Putamen (tissue), 1 donor: ENCODE results near the gene NUDT3.

Experiments used
- DNase-seq: peaks from one replicate; pipeline ENCODE4 v3.0.0-alpha.2; 2016; ENCODE audit warnings: low spot score

The NUDT3 gene

DNA sequence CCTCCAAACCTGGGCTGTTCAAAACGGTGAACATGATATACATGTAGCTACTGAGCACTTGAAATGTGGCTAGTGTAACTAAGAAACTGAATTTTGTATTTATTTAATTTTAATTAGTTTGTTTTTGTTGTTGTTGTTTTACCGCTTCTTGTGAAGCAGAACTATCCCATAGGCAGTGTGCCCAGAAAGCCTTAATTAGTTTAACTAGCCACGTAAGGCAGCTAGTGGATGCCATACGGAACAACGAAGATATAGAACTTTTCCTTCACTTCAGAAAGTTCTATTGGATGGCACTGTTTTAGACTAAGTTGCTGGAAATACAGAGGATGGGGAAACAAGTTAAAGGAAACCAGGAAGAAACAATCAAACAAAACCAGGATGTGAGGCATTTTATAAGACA is 70.6 kb downstream of the NUDT3 start:
- DNase-seq = no peak

DNA sequence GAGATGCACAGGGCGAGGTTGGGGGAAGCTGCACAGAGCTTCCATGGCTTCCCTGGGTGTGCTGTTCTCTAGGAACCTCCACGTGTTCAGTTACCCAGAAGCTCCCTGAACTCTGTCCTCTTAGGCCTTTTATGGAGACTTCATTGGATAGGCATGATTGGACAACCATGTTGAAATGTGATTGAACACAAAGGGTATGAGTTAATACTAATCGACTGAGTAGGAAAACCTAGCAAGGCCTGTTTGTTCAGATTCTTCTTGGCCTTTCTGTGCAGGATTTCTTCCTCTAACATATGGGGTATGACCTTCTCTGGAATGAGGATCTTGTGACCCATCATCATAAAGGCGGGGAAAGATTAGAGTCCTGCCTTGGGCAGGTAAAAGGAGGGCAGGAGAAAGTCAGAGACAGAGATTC is 73.0 kb downstream of the NUDT3 start:
- DNase-seq = no peak

DNA sequence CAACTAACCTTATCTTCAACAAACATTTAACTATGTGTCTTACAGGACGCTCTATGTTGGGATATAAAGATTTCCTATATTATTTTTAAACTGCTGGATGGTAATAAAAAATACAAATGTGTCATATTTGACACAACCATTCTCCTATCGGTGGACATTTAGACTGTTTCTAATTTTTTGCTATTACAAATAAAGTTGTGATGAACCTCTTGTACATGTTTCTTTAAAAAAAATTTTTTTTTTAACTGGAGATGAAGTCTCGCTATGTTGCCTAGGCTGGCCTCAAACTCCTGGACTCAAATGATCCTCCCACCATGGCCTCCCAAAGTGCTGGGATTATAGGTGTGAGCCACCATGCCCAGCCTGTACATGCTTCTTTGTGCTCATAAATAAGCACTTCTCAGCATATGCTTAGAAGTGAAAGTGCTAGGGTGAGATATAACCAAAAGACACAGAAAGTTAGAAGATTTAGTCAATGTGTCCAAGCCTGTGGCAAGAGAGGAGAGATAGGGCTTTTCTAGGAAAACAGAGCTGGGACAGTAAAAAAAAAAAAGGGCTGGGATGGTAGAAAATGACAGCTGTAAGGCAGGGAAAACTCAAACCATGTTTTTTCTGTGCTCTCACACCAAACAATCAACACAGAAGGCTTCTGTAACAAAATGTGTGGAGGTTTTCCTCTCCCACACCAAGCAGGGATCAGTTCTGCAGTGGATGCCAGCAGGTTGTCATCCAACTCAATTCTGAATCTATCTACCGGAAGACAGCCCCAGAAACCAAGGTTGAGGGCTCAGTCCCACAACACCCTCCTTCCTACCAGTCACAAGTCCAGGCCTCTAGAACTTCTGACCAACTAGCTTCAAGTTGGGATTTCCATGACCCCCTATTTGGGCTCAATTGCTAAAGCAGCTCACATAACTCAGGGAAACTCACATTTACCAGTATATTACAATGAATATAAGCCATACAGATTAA is 73.7 kb downstream of the NUDT3 start:
- no peak for DNase-seq

DNA sequence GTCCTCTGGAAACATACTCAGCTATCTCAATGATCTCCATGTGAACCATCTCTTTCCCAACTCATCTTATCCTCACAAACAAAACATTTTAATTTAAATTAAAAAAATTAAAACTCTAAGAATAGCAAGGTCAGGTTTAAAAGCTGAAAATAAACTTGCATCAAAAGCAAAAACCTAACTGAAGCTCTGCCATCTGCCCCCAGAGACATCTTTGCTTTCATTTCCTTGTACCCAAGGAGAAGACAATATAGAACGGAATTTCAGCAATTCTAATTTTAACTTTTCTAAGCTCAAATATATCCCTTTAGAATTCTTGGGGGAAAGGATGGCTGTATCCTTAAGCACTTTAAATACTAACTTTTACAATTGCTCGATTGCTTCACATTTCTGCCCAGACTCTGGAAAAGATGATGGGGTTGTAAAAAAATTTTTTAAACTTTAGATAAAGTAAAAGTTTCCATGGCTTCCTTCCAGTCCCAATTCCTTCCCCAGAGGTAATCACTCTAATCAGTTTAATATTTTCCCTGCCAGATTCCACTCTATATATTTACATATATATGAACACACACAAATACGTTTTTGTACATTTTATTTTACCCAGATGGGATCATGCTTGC is 74.5 kb downstream of the NUDT3 start:
- no peak for DNase-seq

DNA sequence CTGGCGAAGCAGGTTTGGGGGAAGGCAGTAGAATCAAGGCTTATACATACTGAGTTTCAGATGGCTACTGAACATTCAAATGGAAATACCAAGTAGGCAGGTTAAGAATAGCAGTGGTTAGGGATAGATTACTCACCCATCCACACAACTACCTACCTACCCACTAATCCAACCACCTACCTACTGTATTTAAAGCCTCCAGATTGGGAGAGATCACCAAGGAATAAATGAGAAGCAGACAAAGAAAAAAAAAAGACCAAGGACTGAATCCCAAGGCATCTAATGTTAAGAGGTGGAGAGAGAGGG is 75.3 kb downstream of the NUDT3 start:
- no peak for DNase-seq

DNA sequence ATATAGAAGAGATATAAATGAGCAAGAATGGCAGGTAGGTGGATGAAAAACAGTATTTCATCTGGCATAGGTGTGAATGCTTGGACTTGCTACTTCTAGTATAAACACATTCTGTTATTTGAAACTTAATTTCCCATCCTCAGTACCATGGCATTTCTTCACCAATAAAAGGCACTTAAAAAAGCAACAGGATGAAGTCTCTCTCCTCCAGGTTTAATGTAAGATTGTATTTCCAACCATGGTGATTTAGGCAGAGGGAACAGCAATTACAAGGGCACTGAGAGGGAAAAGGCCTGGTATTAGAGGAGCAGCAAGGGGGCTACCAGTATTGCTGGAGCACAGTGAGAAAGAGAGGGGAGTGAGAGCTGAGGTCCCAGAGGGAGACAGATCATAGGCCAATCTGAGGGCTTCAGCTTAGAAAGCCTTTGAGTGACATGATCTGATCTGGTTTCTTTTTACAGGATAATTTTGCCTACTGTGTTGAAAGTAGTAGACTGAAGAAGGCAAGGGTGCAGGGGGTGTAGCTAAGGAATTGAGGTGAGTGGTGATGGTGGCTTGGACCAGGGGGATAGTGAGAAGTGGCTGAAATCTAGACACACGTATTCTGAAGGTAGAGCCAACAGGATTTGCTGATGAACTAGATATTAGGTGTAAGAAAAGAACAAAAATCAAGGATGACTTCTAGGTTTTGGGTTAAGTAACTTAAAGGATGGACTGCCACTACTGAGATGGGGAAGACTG is 75.9 kb downstream of the NUDT3 start:
- DNase-seq = no peak

DNA sequence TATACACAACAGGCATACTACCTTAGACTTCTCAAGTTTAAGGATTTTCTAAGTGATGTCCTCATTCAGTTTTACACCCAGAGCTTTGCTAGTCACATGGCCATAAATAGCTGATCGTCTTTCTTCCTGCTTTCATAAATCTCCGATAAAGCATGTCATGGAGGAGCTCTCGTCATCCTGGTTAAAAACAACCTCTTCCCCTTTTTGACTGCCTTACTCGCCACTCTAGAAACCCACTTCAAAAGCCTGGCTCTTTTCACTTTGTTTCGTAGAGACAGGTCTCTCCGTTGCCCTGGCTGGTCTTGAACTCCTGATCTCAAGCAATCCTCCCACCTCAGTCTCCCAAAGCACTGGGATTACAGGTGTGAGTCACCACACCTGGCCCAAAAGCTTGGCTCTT is 76.7 kb downstream of the NUDT3 start:
- DNase-seq = no peak

DNA sequence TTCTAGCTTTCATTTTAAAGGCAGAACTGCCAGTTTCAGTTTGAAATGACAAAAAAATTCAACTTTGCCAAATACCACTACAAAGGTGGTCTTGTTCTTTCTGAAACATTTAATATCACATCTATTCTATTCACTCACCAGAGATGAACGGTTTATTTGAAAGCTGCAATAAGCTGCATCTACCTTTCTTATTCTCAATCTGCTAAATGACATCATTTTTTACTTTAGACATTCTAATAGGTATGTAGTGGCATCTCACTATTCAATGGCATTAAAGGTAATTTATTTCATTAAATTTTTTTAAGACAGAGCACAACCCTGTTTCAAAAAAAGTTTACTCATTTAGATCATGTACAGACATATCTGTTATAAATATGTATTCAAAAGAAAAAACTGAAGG is 77.2 kb downstream of the NUDT3 start:
- no peak for DNase-seq

DNA sequence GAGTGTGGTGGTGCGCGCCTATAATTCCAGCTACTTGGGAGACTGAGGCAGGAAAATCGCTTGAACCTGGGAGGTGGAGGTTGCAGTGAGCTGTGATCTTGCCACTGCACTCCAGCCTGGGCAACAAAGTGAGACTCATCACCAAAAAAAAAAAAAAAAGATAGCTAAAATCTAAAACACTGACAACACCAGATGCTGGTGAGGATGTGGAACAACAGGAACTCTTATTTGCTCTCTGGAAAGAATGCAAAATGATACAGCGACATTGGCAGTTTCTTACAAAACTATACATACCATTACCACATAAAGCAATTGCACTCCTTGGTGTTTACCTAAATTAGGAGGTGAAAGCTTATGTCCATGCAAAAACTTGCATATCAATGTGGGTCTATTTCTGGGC is 80.2 kb downstream of the NUDT3 start:
- DNase-seq = no peak

DNA sequence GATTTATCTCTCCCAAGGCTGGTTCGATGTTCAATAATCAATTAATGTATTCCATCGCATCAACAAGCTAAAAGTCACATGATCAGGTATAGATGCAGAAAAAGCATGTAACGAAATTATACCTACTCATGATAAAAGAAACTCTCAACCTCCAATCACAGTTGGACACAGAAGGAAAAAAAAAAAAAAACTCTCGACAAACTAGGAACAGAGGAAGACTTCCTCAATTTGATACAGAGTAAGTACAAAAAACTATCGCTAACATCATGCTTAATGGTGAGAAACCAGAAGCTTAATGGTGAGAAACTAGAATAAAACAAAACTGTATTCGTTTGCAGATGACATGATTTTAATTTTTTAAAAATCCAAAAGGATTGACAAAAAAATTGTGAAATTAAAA is 81.7 kb downstream of the NUDT3 start:
- DNase-seq = no peak

DNA sequence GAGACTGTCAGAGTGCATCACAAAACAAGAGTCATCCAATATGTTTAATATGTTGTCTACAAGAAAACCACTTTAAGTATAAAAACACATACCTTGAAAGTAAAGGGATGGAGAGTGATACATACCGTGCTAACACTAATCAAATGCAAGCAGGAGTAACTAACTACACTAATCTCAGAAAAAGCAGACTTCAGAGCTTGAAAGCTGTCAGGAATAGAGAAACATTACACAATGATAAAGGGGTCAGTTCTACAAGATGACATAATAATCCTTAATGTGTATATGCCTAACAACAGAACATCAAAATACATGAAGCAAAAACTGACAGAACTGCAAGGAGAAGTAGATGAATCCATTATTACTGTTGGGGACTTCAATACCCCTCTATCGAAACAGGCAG is 84.0 kb downstream of the NUDT3 start:
- no peak for DNase-seq

DNA sequence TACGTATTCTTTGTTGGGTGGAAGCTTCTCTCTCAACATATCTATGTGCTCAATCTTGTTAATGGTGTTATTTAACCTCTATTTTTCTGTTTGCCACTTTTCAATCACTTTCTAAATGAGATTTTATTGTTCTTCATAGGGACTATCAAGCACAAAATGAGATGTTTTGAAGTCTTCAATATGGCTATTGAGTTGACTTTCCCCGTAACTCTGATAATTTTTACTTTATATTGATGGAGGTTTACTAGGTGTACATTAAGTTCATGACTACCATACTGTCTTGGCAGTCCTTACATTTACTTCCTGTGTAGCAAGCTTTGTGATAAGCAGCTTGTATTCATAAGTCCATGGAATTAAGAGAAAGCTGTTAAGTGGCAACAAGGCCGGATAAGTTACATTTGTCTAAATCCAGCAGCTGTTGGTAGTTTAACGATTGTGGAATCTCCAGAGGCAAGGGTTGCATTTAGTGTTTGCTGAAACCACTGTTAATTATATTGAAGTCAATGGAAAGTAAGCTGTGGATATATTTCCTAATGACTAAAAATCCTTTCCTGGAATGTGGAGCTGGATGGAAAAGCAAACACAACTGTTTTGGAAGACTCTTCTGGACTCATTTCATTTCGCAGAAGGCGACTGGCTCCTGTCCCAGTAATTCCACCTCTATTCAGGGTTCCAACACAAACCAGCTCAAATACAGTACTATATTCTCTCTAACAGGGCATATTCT is 86.3 kb downstream of the NUDT3 start:
- DNase-seq = no peak

DNA sequence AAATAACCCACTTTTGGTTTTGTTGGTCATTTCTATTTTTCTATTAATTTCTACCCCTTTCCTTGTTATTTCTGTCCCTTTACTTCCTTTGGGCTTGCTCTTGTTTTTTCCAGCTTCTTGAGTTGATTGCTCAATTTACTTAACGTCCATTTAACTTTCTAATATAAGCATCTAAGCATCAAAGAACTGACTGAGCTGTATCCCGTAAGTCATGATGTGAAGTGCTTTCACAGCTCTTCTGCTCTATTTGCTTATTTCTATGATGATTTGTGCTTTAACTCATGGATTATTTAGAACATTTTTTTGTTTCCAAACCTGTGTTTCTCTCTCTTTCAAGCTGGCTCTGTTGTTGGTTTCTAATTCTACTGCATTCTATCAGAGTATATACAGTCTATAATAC is 87.0 kb downstream of the NUDT3 start:
- DNase-seq = no peak

DNA sequence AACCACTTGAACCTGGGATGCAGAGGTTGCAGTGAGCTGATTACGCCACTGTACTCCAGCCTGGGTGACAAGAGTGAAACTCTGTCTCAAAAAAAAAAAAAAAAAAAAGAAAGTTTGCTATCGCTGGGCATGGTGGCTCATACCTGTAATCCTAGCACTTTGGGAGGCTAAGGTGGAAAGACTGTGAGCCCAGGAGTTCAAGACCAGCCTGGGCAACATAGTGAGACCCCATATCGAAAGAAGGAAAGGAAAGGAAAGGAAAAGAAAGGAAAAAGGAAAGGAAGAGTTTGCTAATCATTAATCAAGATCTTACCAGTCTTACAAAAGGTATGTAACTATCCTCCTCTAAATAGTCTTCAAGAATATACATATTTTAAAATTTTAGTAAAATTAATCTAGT is 88.3 kb downstream of the NUDT3 start:
- DNase-seq = no peak

DNA sequence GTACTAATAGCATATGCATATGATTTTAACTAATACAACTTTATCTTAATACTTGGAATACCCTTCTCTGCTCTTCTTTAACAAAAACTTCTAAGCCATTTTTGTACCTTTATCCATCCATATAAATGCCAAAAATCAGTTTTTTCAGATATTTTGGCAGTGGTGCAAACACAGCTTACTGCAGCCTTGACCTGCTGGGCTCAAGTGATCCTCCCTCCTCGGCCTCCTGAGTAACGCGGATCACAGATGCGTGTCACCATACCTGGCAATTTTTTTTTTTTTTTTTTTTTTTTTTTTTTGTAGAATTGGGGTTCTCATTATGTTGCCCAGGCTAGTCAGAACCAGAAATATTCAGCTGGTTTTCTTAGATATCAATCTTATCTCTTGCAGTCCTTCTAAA is 89.5 kb downstream of the NUDT3 start:
- no peak for DNase-seq

DNA sequence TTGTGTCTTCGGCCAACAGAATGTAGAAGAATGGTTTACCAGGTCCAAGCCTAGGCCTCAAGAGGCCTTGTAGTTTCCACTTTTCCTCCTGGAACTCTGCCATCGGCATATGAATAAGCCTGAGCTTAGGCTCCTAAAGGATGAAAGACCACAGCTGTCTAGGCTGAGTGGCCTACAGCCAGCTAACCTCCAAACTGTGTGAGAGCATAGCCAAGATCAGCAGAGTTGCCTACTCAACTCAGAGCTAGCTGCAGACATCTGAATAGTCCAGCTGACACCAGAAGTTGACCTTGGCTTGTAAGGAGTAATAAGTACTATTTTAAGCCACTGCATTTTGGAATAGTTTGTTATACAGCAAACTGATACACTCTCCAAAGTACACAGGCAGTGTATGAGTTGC is 91.1 kb downstream of the NUDT3 start:
- no peak for DNase-seq

DNA sequence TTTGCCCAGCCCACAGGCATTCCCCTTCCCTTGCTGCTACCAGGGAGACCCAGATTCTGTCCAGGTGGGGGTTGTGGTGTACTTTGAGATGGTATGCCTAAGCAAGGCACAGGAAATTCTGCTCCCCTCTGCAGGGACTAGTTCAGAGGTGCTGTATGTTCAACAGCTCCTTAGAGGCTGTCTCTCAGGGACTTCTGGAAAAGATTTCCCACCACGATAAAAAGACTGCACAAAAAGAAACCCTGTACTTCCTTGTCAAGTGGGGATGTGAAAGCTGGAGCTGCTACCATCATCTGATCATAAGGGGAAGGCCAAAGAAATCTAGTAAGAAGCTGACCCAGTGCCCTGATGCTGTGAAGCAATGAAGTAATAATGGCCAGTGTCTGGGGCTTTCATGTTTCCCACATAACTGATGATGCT is 92.1 kb downstream of the NUDT3 start:
- DNase-seq = no peak

DNA sequence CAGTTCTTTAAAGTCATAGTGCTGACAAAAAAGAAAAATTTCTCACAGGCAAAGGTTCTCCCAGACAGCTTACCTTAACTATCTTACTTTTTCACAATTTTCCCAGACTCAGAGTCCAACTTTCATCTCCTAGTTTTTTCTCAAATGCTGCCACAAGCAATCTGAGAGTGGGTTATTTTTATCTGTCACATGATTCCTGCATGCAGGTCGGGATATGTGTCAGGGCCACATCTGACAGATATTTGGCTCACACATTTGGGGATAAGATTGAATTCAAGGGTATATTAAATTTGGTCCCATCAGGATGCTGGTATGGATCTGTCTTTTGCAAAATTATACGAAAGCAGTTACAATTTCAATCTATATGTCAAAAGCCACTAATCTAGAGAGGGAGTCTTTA is 93.5 kb downstream of the NUDT3 start:
- DNase-seq = no peak

DNA sequence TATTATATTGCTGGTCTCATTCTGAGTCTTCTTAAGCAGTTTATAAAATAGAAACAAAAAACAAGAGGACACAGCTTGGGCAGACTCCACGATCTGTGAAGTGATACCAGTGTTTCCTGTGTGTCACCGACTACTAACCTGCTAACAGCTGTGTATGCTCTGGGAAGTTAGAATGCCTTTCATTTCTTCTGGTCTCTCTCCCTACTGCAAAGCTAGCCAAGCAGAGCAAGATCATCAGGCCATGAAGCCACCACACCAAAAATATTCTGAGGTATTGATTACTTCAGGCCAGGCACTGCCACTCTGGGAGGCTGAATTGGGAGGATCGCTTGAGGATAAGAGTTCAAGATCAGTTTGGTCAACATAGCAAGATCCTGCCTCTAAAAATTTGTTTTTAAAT is 96.7 kb downstream of the NUDT3 start:
- DNase-seq = no peak

DNA sequence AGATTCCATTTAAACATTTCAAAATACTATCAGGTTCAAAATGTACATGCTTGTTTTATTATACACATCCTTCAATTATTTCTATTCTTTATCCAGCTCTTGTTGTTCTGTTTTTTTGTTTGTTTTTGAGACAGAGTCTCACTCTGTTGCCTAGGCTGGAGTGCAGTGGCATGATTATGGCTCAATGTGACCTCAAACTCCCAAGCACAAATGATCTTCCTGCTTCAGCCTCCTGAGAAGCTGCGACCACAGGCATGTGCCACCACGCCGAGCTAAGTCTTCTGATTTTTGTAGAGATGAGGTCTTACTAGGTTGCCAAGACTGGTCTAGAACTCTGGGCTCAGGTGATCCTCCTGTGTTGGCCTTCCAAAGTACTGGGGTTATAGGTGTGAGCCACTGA is 99.5 kb downstream of the NUDT3 start:
- no peak for DNase-seq

DNA sequence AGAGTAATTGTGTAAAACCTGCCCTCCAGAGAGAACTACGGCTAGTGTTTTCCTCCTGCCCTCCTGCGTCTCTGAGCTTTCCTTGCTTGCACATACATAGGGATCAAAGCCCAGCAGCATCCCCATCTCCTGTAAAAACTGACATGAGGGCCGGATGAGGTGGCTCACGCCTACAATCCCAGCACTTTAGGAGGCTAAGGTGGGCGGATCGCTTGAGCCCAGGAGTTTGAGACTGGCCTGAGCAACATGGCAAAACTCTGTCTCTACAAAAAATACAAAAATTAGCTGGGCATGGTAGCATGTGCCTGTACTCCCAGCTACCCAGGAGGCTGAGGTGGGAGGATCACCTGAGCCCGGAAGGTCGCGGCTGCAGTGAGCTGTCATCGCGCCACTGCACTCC is 103.3 kb downstream of the NUDT3 start:
- no peak for DNase-seq

DNA sequence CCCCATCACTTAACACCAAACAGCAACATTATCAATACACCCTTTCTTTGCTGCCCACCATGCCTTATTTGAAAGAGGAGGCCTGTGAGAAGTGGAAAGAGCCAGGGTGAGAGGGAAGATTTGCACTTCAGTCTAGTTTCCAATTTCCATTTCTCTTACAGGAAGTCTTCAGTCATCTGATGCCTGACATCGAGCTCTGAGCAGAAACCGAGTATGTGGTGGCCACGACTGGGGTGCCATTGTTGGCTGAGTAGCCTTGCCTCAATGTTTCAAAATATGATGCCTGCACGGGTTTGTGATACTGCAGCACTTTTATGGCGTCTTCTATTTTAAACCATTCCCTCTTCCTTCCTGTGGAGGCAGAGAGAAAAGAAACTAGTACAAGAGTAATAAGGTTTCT is 103.9 kb downstream of the NUDT3 start:
- no peak for DNase-seq
